Embryonic facial prominence (tissue), 1 donor: ENCODE results near the gene SDK2.

ENCODE experiments used
- DNase-seq: peaks from one replicate; pipeline ENCODE4 v3.0.0-alpha.2; 2016; ENCODE audit errors: extremely low spot score

Gene SDK2

DNA sequence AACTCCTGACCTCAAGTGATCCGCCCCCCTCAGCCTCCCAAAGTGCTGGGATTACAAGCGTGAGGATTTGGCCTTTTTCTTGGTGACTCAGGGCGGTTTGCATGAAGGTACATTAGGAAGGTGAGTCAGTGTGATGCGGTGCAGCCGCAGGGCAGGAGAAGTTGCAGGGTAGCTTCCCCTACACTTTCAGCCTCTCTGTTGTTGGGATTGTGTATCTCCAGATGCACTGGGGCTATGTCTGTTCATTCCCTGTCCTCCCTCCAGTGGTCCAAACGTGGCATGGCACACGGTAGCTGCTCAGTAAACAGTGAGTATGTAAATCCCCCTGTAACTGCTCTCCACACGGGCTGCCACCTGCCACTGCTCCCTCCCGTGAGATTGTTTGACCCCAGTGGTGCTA is 223.3 kb downstream of the SDK2 start:
- no peak for DNase-seq

DNA sequence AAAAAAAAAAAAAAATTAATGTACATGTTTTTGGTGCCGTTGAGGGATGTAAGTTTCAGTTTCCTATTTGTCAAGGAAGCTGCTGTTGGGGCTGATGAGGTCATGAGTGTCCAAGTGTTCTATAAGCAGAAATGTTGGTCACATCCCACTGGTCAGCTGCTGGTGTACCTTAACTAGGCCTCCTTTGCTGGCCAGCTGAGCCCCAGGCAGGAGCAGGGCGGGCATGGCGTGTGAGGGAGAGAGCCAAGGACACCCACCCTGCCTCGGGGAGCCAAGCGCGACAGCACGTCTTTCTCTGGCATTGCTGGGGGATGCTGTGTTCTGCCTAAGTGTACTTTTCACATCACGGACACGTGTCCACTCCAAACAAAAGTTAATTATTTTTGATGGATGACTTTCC is 224.4 kb downstream of the SDK2 start:
- DNase-seq = no peak

DNA sequence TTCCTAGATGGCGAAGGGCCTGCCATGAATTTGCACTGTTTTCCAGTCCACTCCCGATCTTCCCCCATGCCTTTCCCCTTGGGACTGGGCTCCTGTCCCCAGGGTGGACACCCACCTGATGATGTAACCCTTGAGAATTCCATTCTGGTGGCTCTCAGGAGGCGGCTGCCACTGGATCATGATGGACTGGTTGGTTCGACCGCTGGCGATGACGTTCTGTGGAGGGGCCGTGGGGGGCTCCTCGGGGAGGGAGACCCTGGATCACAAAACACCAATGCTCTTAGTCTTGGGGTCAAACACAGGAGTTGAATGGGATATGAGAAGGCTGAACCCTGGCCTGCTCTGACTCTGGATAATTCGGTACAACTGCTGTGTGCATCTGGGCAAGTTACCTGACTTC is 225.2 kb downstream of the SDK2 start:
- no peak for DNase-seq

GRCh38 chr17:73415782-73416181 is 228.5 kb downstream of the SDK2 start:
- no peak for DNase-seq

DNA sequence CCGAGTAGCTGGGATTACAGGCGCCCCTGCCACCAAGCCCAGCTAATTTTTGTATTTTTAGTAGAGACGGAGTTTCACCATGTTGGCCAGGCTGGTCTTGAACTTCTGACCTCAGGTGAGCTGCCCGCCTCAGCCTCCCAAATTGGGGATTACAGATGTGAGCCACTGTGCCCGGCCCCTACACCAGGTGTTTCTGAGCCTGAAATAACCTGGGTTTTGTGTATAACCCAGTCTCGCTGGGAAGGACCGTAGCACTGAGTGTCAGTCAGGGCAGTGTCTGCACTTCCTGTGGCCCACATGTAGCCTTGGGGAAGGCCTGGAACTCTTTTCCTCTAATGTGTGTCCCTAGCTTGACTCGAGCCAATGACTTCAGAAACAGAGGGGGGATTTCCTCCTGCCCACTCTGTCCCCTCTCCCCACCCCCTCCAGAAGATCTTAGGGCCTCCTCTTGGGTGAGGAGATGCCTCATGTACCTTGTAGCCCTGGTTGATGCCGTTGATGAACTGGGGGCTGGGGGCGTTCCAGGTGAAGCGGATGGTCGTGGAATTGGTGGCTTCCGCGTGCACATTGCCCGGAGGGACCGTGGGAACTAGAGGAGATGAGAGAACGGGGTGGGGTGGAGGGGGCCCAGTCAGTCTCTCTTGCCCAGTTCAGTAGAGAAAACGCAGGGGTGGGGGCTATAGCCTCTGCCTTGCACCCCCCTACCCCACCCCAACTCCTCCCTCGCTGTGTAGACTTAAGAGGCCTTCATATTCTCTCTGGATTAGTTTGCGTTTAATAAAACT is 229.9 kb downstream of the SDK2 start:
- DNase-seq = no peak

DNA sequence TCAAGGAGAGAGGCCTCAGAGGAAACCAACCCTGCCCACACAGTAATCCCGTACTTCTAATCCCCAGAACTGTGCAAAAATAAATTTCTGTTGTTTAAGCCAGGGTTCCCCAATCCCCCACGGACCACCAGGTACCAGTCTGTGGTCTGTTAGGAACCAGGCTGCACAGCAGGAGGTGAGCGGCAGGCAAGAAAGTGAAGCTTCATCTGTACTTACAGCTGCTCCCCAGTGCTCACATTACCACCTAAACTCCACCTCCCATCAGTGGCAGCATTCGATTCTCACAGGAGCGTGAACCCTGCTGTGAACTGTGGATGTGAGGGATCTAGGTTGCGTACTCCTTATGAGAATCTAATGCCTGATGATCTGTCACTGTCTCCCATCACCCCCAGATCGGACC is 231.3 kb downstream of the SDK2 start:
- DNase-seq = no peak

DNA sequence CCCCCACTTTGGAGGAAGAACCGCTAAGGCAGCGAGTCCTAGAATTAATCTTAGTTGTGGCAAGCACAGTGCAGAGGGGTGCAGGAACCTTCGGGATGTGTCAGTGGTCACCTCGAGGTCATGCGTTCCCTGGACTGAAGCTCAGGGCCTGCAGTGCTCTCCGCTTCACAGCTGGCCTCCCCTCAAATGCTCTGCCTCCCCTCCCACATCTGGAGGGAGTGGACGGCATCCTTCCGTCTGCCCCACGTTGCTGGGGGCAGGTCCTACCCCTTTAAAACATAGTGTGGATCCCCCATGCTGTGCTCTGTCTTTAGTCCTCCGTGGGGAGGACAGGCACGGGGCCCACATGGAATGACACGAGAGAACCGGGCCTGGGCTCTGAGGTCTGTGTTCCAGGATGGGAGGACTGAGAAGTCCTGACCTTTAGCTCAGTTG is 232.9 kb downstream of the SDK2 start:
- no peak for DNase-seq

DNA sequence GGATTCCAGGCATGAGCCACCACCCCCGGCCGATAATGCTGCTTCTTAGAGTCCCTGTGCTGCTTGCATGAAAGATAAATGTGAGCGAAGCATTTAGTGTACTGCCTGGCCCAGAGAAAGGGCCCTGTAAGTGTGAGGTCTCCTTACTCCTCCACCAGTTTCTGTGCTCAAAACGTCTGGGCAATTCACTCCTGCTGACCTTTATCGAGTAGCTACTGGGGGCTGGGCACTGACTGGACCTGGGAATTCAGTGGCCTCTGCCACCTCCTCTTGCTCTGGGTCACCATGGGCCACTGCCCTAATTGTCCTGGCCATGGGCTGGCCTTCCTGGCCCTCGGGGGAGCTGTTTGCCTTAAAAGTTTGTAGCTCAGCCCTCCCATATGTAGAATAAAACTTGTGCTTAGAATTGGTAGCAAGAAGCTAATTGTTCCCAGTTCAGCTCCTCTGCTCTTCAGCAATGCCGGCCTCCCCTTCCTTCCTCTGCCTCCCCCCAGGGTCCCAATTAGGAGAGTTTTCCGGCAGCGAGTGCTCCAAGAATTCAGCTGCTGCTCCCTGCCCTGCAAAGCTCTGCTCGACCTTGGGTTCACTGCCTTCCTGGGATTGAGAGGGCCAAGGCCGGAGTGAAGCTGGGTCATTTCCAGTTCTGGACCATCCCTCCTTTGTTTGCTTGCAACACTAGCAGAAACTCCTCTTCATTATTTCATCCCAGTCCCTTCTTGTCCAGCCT is 233.5 kb downstream of the SDK2 start:
- no peak for DNase-seq

- DNase-seq = no peak
These were observed 240.0 kb downstream of the SDK2 start for GRCh38 chr17:73404246-73404645.

DNA sequence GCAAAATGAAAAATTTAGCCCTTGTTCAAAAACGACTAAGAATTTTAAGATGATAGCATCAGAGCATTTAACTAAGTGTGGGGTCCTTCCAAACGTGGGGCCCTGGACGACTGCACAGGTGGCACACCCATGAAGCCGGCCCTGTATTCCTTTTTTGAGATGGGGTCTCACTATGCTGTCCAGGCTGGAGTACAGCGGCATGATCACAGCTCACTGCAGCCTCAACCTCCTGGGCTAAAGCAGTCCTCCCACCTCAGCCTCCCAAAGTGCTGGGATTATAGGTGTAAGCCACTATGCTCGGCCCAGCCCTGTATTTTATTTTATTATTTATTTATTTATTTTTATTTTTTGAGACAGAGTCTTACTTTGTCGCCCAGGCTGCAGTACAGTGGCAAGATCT is 241.8 kb downstream of the SDK2 start:
- DNase-seq = no peak

DNA sequence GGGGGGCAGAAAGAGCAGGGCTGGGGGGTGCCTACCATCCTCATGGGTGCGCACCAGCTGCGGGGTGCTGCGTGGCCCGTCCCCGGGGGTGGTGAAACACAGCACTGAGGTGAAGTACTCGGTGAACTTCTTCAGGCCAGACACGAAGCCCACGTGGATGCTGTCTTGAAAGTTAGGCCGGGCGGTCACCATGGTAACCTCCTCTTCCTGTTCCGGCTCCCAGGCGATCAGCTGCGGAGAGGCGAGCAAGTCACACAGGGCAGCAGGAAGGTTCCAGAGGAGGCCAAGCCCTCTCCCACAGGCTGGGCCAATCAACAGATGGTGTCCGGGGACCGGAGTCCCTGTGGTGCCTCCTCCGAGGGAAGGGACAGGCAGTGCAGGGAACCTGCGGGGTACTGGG is 242.3 kb downstream of the SDK2 start:
- no peak for DNase-seq

DNA sequence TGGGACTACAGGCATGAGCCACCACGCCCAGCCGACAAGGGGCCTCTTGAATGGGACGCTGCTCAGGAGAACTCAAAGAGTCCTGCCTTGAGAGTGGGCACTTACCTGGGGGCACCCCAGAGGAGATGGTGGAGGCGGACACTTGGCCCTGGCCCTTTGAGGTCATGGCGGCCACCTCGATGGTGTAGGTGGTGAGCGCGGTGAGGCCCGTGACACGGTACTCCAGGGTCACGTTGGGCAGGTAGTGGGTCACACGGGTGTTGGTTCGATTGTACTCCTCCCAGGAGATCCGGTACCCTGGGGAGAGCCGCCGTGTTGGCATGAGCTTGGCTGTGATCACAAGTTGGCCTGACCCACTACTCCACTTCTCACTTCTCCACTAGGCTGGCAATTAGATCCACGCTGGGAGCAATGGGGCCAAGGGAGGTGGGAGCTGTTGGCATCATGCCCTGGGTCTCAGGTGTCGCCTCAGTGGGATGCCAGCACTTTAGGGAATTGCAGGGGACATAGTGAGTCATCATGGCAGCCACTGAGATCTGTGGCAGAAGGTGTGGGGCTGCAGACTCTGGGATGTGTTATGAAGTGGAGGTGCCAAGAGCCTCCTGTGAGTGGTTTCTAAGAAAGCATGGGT is 243.2 kb downstream of the SDK2 start:
- DNase-seq = no peak

DNA sequence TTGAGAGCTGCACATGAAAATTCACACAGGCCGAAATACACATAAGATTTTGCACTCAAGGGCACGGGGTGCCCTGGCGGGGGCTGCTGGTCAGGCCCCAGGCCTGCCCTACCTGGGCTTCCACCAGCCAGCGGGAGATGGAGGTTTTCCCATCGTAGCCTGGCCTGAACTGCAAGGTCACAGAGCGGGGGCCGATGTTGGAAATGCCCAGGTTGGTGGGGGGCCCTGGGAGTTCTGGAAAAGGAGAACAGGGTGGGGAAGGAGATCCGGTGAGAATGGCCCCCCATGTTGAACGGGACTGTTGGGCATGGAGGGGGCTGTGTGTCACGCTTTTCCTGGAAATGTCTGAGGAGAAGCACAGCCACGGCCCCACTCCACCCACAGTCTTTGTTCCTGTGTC is 245.2 kb downstream of the SDK2 start:
- DNase-seq = no peak

GRCh38 chr17:73397856-73398540 is 246.2 kb downstream of the SDK2 start:
- no peak for DNase-seq

- DNase-seq = no peak
These were observed 246.9 kb downstream of the SDK2 start for GRCh38 chr17:73397278-73397826.

GRCh38 chr17:73396431-73397277 is 247.6 kb downstream of the SDK2 start:
- no peak for DNase-seq

DNA sequence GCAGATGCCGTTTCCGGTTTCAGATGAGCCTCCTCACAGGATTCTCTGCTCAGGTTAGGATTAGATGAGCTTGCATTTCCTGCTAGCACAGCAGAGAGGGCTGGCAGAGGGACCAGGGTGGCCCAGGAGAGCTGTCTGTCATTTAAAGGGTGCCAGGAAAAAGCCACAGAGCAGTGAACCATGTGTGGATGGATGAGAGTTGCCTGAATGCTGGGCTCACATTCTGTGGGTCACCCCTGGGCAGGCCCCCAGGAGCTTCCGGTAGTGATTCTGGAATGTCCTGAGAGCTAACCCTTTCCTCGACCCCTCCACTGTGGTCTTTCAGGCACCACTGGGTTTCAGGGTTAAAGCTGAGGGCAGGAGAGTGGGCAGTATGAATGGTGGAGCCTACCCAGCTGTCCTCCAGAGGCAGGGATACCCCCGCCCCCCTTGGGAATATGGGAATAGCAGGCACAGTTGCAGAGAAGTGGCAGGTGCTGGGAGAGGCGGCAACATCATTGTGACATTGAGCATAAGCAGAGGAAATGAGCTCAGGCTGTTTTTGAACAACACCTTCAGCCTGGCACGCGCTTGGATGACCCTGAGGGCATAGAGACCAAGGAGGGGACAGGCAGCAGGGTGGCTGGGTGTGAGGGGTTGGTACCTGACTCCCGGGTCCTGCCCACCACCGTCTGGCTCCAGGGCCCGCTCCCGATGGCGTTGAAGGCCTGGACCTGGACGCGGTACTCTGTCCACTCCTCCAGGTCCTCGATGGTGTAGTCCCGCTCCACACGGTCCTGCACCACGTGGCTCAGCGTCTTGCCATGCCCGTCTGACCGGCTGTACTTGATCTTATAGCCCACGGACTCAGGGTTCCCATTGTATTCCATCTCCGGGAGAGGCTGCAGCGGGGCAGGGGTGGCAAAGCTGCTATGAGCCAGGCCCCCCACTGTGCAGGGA is 249.5 kb downstream of the SDK2 start:
- DNase-seq = no peak

- no peak for DNase-seq
These were observed 250.3 kb downstream of the SDK2 start for GRCh38 chr17:73393962-73394361.

- no peak for DNase-seq
These were observed 250.9 kb downstream of the SDK2 start for GRCh38 chr17:73393381-73393780.
